Hematopoietic multipotent progenitor cell treated with erythropoietin and hydrocortisone succinate and interleukin-3 and kit ligand, for 8 days (in vitro differentiated cells): ENCODE measurements around the gene LRMDA.

Experiments
- DNase-seq: peaks from one replicate; pipeline ENCODE4 v3.0.0-alpha.2; 2015

The LRMDA gene

DNA sequence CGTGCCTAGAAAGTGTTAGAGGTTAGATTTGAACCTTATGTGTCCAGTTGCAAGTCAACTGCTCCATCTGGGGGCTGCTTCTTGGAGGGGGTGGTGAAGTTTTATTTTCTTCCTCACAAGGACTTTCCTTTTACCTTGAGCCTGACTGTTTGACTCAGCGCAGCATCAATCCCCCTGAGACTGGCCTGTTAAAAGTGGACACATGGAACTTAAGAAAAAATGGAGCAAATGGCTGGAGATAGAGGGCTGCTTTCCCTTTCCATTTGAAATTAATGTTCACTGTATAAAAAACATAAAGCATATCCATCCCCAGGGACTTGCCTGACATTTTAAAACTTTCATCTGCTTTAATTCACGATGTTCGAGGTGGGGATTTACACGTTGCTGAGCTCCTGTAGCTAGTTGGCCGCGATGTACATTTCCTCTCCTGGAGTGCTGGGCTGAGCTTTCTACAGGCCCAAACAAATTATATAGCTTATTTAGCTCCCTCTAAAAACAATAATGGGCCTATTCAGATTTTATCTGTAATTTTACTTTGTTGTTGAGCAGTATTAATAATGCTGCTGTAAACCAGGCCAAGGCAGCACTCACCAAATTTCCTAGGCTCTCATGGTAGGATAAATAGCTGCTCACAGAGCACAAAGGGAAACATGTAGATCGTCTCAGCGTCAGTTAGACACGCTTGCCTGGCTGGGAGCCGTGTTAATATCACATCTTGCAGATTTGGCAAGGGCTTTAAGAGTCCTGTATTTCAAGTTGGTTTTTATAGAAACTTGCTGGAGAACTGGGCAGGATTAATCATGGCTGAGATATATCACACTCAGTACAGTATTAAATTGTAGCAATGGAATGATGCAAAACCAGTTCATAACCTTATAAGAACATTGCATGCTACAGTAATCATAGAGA is 251.5 kb downstream of the LRMDA start:
- no peak for DNase-seq

DNA sequence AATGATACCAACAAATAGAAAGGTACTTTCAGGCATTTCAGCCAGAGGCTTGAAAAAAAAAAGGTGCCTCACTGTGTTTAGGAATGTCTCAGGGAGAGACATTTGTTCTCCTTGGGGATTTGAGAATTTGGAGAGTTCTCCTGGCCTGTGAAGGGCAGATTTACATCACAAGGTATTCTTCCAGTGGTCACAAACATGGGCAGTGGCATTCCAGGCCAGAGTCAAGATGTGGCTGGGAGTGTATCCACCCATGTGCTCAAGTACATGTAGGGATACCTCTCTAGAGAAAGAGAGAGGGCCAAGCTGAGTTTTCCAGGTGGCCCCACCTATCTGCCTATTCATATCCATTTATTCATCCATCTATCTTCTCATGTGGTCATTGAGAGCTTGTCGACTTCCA is 253.8 kb downstream of the LRMDA start:
- DNase-seq = no peak

DNA sequence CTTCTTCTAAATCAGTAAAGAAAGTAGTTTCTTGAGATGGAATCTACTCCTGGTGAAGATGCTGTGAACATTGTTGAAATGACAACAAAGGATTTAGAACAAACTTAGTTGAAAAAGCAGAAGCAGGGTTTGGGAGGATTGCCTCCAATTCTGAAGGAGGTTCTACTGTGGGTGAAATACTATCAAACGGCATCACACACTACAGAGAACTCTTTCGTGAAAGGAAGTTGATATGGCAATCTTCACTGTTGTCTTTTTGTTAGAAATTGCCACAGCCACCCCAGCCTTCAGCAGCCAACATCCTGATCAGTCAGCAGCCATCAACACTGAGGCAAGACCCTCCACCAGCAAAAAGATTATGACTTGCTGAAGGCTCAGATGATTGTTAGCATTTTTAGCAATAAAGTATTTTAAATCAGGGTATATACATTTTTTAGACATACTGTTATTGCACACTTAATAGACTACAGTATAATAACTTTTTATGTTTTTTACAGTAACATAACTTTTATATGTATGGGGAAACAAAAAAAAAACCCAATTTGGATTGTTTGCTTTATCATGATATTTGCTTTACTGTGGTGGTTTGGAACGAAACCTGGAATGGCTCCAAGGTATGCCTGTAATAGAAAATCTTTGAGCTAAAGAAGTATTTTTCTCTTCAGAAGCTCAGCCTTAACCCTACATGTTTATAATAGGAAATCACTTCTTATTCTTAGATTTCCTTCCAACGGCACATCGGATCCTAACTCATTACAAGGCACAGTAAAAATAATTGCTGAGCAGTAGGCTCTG is 257.3 kb downstream of the LRMDA start:
- no peak for DNase-seq

DNA sequence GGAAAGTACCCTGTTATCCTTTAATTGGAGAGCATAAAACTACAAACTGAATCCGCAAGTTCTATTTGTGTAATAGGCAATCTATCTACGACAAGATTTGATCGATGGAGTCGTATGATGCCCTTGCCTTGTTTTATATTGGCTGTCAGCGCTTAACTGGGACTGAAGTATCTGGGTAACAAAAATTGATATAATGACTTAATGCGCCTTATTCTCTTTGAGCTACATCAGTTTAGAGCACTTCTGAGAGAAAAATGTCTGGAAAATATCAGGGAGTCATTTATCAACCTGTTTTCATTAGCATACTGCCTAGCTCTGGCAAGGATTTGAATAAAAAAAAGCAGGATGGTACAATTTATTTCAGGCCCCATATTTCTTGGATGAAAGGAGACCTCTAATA is 262.1 kb downstream of the LRMDA start:
- no peak for DNase-seq

DNA sequence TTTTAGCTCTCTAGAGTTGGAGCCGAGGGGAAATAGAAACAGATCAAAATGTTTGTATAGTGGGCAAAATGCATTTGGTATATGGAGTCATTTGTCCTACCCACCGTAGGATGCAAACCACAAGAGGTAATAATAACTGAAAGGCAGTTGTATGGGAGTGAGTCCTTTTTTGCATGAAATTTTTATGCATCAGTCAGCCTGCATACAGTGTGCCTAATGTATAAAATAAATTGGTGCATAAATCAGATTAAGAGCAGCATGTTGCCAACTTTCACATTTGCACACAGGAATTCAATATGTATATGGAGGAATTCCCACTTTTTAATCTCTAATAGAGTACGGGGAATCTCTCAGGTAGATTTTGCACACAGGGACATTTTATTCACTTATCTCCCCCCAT is 262.8 kb downstream of the LRMDA start:
- DNase-seq = no peak

DNA sequence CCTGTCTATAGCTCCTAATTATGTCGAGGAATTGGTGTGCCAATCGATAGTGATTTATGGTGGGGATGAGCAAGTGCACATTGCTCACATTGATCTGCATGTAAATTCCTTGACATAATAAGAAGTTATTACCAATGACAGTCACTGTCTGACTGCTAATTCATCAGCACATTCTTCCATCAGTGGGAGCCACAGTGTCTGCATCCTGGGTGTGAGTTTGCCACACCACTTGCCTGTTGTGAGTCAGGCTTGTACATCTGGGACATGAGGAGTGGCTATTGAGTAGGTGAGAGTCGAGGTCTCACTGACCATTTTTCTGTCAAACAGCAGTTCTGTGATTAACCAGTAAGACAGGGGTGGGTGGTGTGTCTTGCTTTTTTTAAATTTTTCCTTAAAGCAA is 263.4 kb downstream of the LRMDA start:
- no peak for DNase-seq

DNA sequence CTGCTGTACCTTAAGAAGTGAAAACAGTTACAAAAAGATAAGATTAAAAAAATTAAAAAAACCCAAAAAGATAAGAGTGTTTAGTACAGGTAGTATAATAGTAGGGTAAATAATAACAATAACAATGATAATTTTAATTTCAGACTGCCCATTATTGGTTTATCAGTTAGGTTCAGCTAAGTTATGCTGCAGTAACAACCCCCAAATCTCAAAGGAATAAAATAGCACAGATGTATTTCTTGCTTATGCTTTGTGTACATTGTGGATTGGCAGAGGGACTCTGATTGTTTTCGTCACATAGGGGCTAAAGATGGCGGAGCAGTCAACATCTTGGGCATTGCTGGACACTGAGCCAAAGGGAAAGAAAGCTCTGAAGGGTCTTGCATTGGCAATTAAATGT is 264.6 kb downstream of the LRMDA start:
- no peak for DNase-seq

DNA sequence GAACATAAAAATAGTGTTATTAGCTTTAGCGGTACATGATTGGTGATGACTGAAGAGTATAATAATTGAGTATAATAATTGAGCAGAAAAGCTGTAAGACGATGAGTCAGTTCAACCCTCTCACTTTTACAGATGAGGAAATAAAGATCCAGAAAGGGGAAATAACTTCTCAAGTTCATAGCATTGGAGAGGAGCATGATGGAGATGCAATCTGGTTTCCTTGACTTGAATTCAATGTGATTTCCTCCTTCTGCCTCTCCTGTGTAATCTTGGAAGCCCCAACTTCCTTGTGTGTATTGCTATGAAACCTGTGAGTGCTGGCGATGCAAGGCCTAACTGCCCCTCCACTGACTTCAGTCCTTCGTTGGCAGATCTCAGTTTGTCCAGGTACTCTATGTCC is 265.1 kb downstream of the LRMDA start:
- DNase-seq = no peak

DNA sequence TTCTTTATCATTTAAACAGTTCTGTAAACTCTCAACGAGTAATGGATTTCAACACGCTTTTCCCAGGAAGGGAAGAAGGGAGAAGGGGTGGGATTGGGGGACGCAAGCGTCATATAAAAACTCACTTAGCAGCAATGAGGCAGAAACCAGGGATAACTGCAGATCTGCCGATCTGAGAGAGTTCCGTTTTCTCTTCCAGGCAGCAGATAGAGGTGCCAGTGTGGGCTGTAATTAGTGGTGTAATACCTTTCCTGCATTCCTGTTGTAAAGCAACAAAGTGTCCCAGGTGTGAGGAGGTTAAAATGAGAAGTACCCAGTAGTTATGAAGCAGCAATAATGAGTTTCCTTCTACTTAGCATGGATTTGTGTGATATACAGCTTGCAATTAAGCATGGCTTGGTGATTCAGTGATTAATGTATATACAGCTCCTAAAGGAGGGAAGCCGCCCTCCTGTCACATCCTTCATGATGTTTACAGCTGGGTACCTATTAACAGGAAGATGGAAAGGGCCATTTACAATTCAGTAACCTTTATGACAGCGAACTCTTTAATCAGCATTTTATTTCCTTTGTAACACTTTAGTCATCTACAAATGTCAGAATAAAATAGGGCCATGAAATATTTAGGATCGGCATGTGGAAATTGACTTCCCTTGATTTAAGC is 271.9 kb downstream of the LRMDA start:
- no peak for DNase-seq

DNA sequence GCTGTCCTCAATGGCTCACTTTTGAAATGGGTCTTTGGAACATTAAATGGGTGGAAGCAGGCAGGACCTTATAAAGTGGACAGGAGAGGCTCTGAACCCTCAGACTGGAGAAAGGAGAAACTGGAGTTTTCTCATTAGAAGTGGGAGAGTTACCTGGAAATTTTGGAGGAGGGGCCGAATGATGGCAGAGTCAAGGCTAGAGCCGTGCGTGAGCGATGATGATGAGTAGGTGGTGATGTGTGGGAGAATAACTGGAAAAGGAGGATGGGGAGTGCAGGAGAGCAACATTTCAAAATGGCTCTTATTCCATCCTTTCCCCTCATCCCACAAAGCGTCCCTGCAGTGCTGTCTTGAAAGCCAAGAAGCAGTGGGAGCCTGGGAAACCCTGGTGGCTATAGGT is 274.0 kb downstream of the LRMDA start:
- no peak for DNase-seq

DNA sequence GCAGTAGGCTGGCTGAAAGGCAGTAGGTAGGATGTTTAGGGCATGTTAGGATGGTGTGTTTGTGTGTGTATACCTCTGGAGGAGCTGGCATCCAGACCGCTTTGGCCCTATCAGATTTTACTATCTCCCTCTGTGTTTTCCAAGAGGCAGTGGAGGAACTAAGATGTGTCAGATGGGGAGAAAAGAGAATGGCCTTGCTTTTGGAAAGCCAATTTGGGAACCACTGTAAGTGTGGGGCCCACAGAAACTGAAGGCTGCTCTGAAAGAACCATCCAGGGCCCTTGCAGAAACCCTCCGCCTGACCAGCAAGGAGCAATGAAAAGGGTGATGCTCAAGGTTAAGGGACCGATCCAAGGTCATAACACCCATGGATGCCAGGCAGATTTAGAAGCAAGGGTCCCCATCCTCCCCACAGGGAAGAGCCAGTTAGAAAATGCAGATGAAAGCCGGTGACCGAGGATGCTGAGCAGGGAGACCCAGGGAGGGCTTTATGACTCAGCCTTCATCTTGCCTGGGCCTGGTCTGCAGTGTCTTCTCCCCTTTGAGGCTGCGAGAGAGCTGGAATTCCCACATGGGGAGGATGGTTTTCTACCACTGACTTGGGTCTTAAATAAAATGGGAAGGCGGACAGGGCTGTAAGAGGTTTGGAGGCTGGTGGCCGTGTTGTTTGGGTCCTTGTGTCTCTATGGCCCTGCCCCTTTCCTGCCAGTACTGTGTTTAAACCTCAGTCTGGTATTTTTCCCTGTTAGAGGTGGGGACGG is 275.8 kb downstream of the LRMDA start:
- no peak for DNase-seq

DNA sequence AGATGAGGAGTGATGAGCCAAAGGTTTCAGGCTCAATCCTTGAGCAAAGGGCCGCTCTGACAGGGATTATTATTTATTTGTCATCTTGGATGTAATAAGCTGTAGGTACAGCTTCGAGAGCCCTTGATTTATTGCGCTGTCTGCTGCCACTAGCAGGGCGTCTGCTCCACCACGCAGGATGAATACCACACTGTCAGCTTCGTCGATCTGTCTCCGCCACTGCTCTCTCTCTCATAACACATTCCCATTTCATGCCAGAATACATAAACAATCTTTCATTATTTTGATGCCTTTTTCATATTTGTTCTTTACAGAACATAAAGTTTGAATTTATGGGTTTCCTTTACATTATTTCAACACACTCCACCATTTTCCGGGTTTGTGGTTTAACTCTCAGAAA is 276.6 kb downstream of the LRMDA start:
- DNase-seq = no peak

DNA sequence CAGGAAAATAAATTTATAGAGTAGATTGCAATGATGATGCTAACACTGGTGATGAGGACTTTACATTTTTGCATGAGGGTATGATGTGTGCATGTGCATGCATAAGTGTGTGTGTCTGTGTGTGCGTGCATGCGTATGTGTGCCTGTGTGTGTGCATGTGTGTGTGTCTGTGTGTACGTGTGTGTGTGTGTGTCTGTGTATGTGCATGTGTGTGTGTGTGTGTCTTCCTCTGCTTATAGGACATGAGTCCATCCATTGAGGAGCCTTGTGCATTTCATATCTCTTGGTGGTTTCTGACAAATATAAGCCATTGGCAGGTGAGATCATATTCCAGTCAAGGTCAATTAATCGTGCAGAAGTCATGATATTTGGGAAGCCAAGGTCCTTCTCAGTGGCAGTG is 277.8 kb downstream of the LRMDA start:
- no peak for DNase-seq

DNA sequence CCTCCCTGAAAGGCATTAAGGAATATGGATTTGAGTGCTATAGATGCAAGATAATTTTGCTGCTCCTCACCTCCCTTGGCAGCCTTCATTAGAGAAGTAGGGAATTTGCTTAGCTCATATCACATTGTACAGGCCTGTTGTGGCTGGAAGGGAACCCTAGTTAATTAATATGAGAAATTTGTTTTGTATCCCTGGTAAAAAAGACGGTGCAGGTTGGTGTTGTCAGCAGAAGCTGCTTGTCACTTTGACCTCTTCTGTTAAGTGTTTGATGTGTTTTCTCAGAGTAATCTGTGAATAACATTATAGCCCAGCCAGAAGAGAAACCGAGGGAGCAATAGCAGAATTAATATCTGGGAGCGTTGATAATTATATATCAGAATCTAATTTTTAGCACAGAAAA is 278.4 kb downstream of the LRMDA start:
- DNase-seq = no peak

DNA sequence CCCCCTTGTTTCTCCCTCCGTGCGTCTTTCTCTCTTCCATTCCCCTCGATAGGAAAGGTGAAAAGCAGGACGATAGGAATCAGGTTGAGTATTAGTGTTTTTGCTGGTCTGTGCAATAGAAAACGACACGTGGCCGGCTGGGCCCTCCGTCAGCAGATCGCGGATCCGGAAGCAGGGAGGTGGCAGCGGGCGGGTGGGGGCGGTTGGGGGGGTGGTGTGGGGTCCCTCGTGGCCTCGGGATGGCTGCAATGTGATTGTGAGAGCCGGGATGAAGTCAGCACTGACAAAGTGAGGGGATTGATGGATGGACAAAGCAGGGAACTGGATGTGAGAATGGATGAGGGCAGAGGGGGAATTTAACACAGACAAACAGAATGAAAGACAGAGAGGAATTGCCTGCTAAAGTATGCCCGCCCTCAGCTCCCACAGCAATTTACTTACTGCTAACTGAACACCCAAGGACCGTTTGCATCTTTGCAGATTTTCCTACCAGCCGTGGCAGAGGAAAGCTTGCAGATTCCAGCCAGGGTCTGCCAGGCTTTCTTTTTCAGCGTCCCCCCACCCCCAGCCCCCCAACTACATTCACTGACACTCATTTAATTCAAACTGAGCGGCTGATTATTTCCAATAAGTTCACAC is 280.9 kb downstream of the LRMDA start:
- DNase-seq = no peak

DNA sequence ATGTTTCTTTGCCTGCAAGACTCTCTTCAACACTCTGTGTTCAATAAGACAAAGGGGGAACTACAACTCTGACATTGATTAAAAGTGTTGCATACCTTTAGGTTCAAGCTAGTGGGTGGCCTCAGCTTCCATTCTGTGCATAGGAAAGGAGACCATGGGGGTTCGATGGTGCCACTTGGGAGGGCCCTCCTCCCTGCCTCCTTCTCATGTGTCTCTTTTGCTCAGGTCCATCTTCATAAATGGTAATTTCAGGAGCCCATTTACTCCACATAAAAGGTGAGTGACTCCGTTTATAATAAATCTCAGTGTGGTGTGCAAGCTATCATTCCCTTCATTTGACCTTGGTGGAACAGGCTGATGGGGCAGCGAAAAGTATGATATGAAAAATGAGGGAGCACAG is 285.1 kb downstream of the LRMDA start:
- DNase-seq = no peak

DNA sequence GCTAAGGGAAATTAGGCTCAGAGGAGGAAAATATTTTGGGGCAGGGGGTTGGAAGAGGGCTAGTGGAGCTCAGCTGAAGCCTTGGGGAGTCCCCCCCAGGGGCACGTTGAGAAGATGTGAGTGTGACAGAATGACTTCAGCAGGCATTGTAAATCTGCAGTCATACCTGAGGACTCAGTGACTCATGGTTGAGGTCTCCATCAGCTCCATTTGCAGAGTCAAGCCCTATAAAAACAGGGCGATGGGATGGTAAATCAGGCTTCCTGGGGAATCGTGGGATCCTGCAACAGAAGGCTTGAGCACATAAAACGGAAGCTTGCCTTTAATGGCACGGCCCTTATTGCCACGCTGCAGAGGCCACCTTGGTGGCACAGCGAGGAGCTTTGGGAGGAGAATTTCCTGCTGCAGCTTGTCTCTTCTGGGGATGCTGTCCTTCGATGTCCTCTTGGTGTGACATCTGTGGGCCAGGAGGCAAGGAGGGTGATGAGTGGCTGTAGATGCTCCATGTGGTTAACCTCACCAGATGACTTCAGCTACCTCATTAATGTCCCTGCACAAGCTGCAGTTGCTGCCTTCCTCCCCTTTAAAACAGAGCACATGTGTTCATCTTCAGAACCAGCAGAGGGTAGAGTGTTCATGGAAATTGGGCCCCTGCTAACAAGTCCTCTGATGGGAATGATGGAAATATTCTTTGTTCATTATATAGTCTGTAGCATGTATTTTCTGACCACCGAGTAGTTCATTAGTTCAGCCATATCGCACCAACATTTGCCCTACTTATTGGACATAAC is 285.9 kb downstream of the LRMDA start:
- DNase-seq = no peak

DNA sequence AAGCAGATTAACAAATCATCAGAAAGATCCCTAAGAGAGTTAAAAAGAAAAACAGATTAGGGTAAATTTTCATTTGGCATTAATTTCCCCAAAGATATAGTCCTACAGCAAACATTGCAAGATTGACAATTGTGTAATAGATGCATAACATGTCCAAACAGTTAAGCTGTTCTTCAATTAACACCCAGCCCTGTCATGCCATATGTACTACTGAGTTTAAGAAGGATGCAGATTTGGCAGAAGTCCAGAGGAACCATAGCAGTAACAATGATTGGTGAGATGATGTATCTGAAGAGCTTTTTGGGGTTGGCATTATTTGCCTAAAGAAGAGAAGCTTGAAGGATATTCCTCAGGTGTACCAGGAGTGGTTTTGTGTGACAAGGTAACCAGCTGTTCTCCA is 287.6 kb downstream of the LRMDA start:
- no peak for DNase-seq

DNA sequence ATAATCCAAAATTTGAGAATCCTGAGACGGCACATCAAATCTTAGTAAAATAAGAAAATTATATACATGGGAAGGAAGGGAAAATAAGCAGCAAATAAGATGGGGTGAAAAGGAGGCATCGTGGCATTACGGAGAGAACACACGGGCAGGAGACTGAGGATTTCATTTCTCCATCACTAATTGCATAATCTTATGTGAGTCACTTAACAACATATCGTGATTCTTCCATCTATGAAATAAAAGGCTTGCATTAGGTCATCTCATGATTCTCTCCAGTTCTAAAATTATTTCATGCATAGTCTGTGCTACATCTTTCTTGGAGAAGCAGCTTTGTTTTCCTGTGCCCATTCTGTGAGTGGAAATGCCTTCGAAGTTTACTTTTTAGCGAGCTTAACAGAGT is 288.7 kb downstream of the LRMDA start:
- no peak for DNase-seq

DNA sequence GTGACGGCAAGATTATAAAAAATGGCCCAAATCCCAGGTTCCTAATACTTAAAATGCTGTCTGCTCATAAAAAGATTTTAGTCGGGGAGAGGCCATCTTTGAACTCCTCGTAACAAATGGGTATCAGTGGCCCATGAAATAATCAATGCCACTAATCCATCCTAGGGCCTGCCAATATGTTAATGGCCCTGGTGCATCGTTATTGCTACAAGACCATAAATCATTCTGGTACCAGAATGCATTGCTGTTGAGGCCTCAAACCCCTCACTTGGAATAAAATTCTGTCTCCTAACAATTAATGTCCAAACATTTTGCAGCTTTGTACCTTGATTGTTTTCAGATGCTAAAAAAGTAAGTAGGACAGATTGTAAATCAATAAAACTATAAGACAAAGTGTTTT is 290.6 kb downstream of the LRMDA start:
- DNase-seq = no peak

DNA sequence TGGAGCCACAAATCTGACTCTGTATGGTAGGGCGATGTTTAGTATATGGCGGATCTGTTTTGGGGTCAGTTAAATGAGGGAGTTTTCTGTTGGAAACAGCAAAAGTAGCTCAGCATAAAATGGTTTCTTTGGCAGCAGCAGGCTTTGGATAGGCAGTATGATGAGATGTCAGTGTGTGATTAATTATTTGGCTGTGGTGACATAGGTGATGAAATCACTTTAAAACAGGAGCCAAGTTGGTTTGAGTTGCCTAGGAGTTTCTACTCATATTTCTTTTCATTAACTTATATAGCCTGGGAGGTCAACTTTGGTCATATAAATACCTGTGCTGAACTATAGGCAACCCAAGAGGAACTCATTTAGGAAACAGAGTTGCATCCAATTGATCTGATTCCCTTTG is 291.2 kb downstream of the LRMDA start:
- DNase-seq = no peak
